ENCODE results near the gene CLN6. TPM values are rescaled to one million over a fixed set of nuclear protein-coding genes. Genes with fewer than 3 reads are reported as not detected.
"Not testable (repeated sequence)": the region's sequence is repeated elsewhere in the genome, so short reads cannot be mapped to it uniquely, and the experiment has no call there.

CLN6 gene
- total RNA-seq, 1 experiment from 2014 or later, result 17.6 TPM

DNA sequence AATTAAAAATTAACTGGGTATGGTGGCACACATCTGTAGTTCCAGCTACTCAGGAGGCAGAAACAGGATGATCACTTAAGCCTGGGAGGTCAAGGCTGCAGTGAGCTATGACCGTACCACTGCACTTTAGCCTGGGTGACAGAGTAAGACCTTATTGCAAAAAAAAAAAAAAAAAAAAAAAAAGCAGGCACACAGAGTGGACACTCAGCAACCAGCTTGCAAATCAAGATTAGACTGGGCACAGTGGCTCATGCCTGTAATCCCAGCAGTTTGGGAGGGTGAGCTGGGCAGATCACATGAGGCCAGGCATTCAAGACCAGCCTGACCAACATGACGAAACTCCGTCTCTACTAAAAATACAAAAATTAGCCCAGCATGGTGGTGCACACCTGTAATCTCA is 5.4 kb downstream of the CLN6 start:
- no peak for DNase-seq (ENCODE audit: low read depth)

DNA sequence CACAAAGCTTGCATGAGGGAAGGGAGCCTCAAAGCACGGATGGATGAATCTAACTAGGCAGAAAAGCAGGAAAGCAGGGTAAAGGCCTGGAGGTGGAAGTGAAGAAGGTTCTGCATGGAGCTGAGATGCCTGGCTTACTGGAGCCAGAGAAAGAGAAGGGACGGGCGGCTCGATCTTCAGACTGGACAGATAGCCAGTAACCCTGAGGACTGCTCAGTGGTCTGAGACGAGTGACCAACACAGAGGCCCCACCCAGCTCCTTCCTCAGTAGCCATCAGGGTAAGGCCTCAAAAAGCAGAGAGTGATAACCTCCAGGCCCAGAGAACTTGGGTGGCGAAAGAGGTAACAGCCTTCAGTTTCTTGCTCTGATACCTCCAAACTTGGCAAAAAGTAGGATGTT is 6.4 kb downstream of the CLN6 start:
- no peak for DNase-seq (ENCODE audit: low read depth)

DNA sequence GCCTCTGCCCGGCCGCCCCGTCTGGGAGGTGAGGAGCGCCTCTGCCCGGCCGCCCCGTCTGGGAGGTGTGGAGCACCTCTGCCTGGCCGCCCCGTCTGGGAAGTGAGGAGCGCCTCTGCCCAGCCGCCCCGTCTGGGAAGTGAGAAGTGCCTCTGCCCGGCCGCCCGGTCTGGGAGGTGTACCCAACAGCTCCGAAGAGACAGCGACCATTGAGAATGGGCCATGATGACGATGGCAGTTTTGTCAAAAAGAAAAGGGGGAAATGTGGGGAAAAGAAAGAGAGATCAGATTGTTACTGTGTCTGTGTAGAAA is 7.1 kb downstream of the CLN6 start:
- not testable (repeated sequence) for DNase-seq (ENCODE audit: low read depth)

DNA sequence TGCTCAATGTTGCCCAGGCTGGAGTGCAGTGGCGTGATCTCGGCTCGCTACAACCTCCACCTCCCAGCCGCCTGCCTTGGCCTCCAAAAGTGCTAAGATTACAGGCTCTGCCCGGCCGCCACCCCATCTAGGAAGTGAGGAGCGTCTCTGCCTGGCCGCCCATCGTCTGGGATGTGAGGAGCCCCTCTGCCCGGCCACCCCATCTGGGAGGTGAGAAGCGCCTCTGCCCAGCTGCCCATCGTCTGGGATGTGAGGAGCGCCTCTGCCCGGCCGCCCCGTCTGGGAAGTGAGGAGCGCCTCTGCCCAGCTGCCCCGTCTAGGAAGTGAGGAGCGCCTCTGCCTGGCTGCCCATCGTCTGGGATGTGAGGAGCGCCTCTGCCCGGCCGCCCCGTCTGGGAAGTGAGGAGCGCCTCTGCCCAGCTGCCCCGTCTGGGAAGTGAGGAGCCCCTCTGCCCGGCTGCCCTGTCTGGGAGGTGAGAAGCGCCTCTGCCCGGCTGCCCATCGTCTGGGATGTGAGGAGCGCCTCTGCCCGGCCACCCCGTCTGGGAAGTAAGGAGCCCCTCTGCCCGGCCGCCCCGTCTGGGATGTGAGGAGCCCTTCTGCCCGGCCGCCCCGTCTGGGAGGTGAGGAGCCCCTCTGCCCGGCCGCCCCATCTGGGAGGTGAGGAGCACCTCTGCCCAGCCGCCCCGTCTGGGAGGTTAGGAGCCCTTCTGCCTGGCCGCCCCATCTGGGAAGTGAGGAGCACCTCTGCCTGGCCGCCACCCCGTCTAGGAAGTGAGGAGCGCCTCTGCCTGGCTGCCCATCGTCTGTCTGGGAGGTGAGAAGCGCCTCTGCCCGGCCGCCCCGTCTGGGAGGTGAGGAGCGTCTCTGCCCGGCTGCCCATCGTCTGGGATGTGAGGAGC is 7.7 kb downstream of the CLN6 start:
- DNase-seq (ENCODE audit: low read depth), result not testable (repeated sequence)

DNA sequence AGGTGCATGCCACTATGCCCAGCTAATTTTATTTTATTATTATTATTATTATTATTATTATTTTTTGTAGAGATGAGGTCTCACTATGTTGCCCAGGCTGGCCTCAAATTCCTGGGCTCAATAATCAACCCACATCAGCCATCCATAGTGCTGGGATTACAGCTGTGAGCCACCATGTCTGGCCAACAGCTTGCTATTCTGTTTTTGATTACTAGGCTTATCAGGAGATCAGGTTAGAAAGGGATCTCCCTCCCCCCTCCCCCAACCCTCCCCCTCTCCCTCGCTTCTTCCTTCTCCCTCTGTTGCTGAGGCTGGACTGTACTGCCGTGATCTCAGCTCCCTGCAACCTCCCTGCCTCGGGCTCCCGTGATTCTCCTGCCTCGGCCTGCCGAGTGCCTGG is 8.6 kb downstream of the CLN6 start:
- no peak for DNase-seq (ENCODE audit: low read depth)

DNA sequence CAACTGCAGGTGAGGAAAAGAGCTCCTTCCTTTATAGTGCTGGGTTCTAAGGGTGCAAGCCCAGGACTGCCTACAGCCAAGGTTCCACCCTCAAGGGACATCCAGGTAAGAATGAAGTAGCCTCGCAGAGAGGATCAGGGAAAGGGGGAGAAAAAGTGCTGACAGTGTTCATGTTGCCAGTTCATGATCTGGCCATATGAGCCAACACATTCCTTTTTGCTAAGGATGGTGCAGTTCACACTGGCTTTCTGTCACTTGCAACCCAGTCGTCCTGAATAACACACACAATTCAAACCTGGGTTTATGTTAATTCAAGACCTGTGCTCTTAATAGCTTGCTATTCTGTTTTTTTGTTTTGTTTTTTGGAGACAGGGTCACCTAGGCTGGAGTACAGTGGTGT is 9.0 kb downstream of the CLN6 start:
- DNase-seq (ENCODE audit: low read depth), result no peak

DNA sequence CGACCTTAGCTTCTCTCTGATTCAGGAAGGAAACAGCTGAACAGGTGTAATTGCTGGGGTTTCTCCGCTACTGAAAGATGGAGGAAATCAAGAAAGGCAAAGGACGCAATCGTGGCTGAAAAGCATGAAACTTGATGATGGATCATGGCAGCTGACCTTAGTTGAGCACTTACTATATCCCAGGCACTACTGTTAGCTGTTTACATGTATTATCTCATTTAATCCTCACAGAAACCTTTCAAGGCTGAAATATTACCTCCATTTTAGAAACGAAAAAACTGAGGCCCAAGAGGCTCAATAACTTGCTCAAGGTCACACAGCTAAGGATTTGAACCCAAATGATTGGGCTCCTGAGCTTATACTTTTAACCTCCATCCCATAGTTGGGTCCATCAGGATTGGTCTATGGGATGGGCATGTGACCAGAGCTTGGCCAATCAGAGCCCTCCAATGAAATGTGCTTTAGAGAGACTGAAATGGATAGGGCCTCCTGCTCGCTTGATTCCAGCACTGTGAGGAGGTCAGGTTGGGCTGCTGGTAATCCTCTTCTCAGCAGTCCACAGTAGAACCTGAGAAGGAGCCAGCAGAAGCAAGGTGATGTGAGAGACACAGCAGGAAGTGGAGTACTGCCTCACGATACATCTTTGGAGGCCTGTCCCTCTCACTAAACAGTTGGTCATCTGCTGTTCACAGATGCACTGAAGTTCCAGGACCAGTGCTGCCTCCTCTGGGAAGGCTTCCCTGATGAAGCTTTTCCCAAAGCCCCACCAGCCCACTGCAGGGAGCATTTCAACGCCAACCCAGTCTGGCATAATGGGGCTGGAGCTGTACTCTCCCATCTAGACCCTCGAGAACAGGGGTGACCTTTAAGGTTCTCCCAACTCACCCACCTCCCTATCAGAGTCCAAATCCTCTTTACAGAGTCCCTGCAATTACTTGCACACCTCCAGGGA is 10.4 kb downstream of the CLN6 start:
- DNase-seq (ENCODE audit: low read depth), result no peak

GRCh38 chr15:68218331-68218730 is 11.2 kb downstream of the CLN6 start:
- DNase-seq (ENCODE audit: low read depth), result no peak

DNA sequence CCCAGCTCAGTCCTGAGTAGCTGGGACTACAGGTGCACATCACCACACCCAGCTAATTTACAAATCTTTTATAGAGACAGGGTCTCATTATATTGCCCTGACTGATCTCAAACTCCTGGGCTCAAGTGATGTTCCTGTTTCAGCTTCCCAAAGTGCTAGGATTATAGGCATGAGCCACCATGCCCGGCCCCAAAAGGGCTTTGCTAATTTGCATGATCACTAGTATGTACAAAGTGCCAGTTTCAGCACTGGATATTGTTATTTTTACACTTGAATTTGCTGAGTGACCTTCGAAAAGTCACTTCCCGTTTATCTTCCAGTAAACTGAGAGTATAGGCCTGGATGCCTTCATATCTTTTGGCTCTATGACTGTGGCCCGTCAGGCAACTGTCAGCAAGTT is 12.2 kb downstream of the CLN6 start:
- DNase-seq (ENCODE audit: low read depth), result no peak

GRCh38 chr15:68214838-68215254 is 14.7 kb downstream of the CLN6 start:
- DNase-seq (ENCODE audit: low read depth), result no peak

DNA sequence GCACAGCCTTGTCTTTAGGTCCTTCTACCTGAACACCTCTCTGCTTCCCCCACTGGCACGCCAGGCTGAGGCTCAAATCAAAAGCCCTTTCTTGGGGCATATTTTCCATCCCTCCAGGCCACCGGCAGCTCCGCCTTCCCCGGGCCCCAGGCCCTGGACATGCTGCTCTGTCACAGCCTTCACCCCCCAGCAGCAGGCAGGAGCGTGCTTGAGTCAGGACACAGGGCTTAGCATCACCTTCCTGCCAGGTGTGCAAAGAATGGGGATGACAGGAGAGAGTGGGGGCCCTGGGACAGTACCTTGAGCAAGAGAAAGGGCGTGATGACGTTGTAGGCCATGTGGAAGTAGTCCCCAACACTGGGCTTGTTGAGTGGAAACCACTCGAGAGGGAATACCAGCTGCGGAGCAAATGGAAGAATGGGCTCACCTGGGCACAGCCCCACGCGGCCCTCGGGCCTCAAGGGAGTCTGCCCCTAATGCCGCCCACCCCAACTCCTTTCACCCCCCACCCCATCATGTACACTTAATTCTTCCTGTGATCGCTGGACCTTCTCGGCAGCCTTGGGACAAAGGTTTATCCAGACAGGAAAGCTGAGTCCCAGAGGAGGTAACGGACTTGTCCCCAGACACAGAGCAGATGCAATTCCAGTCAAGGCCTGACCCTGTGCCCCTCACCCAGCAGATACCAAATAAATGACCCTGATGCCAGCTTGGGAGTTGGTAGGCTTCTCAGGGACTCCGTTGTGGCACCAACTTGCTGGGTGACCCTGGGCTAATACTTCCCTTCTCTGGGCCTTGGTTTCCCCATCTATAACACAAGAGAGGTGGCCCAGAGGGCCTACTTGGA is 15.3 kb downstream of the CLN6 start:
- DNase-seq (ENCODE audit: low read depth), result no peak

- not testable (repeated sequence) for DNase-seq (ENCODE audit: low read depth)
These were observed 16.1 kb downstream of the CLN6 start for GRCh38 chr15:68213491-68213845.

DNA sequence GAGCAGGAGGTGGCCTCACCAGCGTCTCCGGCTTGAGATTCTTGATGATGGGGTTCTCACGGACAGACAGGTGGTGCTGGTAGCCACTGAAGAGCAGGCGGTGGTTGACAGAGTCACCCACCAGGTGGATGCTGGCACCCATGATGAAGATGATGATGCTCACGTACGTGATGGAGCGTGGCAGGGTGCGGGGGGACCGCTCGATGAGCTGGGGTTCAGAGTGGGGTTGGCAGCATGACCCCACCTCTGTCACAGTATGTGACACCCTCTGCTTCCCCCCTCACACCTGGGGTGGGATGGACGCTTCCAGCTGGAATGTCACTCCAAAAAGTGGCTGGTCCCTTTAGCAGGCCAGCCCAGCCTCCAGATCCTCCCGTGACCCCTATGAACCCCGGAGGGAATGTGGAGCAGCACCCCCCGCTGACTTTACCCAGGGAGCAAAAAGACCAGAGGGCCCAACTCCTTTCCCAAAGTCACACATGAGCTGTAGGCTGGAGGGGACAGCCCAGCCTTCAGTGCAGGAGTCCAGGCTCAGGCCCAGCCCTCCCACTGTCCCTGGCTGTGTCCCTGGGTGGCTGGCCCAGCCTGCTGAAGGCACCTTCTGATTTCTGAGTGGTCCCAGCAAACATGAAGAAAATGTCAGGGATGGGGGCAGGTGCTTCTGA is 17.7 kb downstream of the CLN6 start:
- DNase-seq (ENCODE audit: low read depth), result no peak

- DNase-seq (ENCODE audit: low read depth), result peak; percentile 50
These were observed 18.5 kb downstream of the CLN6 start for GRCh38 chr15:68210821-68211655.

GRCh38 chr15:68210409-68210756 is 19.1 kb downstream of the CLN6 start:
- DNase-seq (ENCODE audit: low read depth), result no peak

DNA sequence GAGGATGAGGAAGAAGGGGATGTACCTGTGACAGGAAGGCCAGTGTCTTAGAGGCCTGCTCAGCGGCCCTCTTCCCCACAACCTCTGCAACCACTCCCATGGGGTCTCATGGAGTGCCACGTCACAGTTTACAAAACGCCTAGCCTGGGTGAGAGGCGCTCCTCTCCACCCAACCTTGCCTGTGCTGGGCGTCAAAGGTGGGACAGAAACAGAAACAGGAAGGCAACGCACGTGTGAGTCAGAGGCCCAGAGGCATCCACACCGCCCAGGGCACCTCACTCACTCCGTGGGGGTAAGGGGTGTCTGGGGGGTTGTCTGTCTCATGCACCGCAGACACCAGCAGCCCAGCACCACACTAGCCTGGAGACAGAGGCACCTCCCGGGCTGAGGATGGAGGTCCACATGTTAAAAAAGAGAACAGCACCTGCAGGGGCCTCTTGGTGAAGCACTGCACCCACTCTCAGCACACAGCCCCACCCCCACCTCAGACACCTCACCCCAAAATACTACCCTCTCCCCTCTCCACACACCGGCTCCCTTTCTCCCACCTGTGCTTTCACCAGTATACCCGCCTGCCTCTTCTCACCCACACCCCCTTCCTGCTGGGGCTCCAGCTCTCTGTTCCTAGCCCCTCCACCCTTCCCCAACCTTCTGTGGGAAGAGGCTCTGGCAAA is 19.7 kb downstream of the CLN6 start:
- DNase-seq (ENCODE audit: low read depth), result peak; percentile 44

DNA sequence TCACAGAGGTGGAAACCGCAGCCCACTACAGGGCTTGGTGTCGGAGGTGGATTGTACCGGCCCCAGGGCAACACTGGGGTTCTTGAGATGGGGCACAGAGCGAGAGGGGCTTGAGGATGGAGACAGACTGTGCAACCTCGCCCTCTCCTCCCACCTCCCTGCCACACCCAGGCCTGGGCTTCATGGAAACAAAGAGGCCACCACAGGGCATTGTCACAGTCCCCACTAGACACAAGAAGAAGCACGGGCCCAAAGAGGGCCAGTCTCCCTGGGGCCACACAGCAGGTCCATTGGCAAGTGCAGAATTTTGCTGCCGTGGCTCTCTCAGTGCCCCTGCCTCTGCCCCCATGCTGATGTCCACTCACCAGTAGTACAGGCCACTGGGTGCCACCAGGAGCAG is 20.3 kb downstream of the CLN6 start:
- DNase-seq (ENCODE audit: low read depth), result no peak

GRCh38 chr15:68208636-68209240 is 20.8 kb downstream of the CLN6 start:
- no peak for DNase-seq (ENCODE audit: low read depth)

GRCh38 chr15:68208136-68208535 is 21.4 kb downstream of the CLN6 start:
- DNase-seq (ENCODE audit: low read depth), result no peak
